Measurements from ENCODE around the gene F10.

Gene F10

GRCh38 chr13:113155201-113155600, 32.6 kb downstream of the F10 start:
- Histone ChIP-seq H4K20me1 (ENCODE audit: insufficient read depth) (no peaks in the 10 kb centered on the region), H3K27ac (no peak overlapping the region), H3K4me1 (ENCODE audit: low read depth, poor library complexity, severe bottlenecking) (peaks cover 9% of the 10 kb centered on the region), H3K4me3 (IDR thresholded peaks at IDR 0.05; ENCODE audit: insufficient read depth, low read depth, low read length) (no peak overlapping the region), H3K27me3 (ENCODE audit: insufficient read depth, low read depth) (no peaks in the 10 kb centered on the region), H3K36me3 (ENCODE audit: insufficient read depth) (no peaks in the 10 kb centered on the region), H3K79me2 (ENCODE audit: insufficient read depth, low read depth) (no peaks in the 10 kb centered on the region), H3K9ac (no peak overlapping the region), H2AFZ (ENCODE audit: low read depth) (peak overlapping the region; percentile 54), H3K4me2 (peak overlapping the region; percentile 76; the same call in 1 of the 2 replicates)
- TF ChIP-seq, protein P1, sequence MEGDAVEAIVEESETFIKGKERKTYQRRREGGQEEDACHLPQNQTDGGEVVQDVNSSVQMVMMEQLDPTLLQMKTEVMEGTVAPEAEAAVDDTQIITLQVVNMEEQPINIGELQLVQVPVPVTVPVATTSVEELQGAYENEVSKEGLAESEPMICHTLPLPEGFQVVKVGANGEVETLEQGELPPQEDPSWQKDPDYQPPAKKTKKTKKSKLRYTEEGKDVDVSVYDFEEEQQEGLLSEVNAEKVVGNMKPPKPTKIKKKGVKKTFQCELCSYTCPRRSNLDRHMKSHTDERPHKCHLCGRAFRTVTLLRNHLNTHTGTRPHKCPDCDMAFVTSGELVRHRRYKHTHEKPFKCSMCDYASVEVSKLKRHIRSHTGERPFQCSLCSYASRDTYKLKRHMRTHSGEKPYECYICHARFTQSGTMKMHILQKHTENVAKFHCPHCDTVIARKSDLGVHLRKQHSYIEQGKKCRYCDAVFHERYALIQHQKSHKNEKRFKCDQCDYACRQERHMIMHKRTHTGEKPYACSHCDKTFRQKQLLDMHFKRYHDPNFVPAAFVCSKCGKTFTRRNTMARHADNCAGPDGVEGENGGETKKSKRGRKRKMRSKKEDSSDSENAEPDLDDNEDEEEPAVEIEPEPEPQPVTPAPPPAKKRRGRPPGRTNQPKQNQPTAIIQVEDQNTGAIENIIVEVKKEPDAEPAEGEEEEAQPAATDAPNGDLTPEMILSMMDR (conservative IDR thresholded peaks at IDR 0.05; ENCODE audit: low read depth, low read length): no peak

DNA sequence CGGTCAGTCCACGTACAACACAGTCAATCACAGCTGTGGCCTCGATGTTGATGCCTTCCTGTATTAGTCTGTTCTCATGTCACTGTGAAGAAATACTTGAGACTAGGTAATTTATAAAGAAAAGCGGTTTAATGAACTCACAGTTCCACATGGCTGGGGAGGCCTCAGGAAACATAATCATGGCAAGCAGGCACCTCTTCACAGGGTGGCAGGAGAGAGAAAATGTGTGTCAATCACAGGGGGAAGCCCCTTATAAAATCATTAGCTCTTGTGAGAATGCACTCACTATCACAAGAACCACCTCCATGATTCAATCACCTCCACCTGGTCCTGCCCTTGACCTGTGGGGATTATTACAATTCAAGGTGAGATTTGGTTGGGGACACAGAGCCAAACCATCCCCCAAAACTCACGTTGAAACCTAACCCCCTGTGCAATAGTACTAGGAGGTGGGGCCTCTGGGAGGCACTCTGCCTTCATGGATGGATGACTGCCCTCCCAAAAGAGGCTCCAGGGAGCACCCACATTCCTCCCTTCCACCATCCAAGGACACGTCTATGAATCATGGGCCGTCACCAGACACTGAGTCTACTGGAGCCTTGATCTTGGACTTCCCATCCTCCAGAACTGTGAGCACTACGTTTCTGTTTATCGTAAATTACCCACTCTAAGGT, 33.5 kb downstream of the F10 start:
- Histone ChIP-seq H3K4me2 (no peak overlapping the region), H2AFZ (ENCODE audit: low read depth) (no peak overlapping the region), H3K4me3 (IDR thresholded peaks at IDR 0.05; ENCODE audit: insufficient read depth, low read depth, low read length) (no peak overlapping the region), H3K9ac (no peak overlapping the region), H4K20me1 (ENCODE audit: insufficient read depth) (no peaks in the 10 kb centered on the region), H3K79me2 (ENCODE audit: insufficient read depth, low read depth) (no peaks in the 10 kb centered on the region), H3K4me1 (ENCODE audit: low read depth, poor library complexity, severe bottlenecking) (peaks cover 9% of the 10 kb centered on the region), H3K36me3 (ENCODE audit: insufficient read depth) (no peaks in the 10 kb centered on the region), H3K27ac (no peak overlapping the region), H3K27me3 (ENCODE audit: insufficient read depth, low read depth) (peaks cover 3% of the 10 kb centered on the region; the same call in 1 of the 2 replicates)
- TF ChIP-seq, protein P1 (conservative IDR thresholded peaks at IDR 0.05; ENCODE audit: low read depth, low read length): no peak

GRCh38 chr13:113157206-113157928, 34.8 kb downstream of the F10 start:
- H3K27ac ChIP-seq: no peak overlapping the region
- no peak overlapping the region for H3K4me2 ChIP-seq
- peaks cover 7% of the 10 kb centered on the region for H3K4me1 ChIP-seq (ENCODE audit: low read depth, poor library complexity, severe bottlenecking)
- H3K79me2 ChIP-seq (ENCODE audit: insufficient read depth, low read depth): no peaks in the 10 kb centered on the region
- TF ChIP-seq, protein P1 (conservative IDR thresholded peaks at IDR 0.05; ENCODE audit: low read depth, low read length): no peak
- peaks cover 5% of the 10 kb centered on the region; the same call in 1 of the 2 replicates for H3K27me3 ChIP-seq (ENCODE audit: insufficient read depth, low read depth)
- H3K36me3 ChIP-seq (ENCODE audit: insufficient read depth): no peaks in the 10 kb centered on the region
- H3K4me3 ChIP-seq (IDR thresholded peaks at IDR 0.05; ENCODE audit: insufficient read depth, low read depth, low read length): no peak overlapping the region
- H2AFZ ChIP-seq (ENCODE audit: low read depth): no peak overlapping the region
- no peaks in the 10 kb centered on the region for H4K20me1 ChIP-seq (ENCODE audit: insufficient read depth)
- no peak overlapping the region for H3K9ac ChIP-seq

GRCh38 chr13:113157929-113158747, 35.5 kb downstream of the F10 start, which contains the start of gene PROZ:
Gene PROZ (plus strand): TSS chr13:113158648. CDS start chr13:113158661, 13 bp downstream.
- peaks cover 5% of the 10 kb centered on the region for H3K4me1 ChIP-seq (ENCODE audit: low read depth, poor library complexity, severe bottlenecking)
- TF ChIP-seq, protein P1 (conservative IDR thresholded peaks at IDR 0.05; ENCODE audit: low read depth, low read length): no peak
- H3K9ac ChIP-seq: no peak within 1 kb of the TSS
- no peaks in the 10 kb centered on the region for H3K79me2 ChIP-seq (ENCODE audit: insufficient read depth, low read depth)
- no peak within 1 kb of the TSS for H2AFZ ChIP-seq (ENCODE audit: low read depth)
- H3K27me3 ChIP-seq (ENCODE audit: insufficient read depth, low read depth): peaks cover 5% of the 10 kb centered on the region; the same call in 1 of the 2 replicates
- H3K27ac ChIP-seq: no peak within 1 kb of the TSS
- no peak within 1 kb of the TSS for H3K4me2 ChIP-seq
- no peaks in the 10 kb centered on the region for H4K20me1 ChIP-seq (ENCODE audit: insufficient read depth)
- H3K4me3 ChIP-seq (IDR thresholded peaks at IDR 0.05; ENCODE audit: insufficient read depth, low read depth, low read length): no peak within 1 kb of the TSS
- no peaks in the 10 kb centered on the region for H3K36me3 ChIP-seq (ENCODE audit: insufficient read depth)
